Parathyroid adenoma (tissue), 2 donors: ENCODE measurements around the gene SNX24.

ENCODE experiments used
- H2AFZ ChIP-seq: fragments of 300-600 bp; sonication (generic); one replicate; pipeline ENCODE4 v1.7.0; 2017; ENCODE audit warnings: antibody characterized with exemption, mild to moderate bottlenecking
- H3K27ac ChIP-seq: fragments of 300-600 bp; sonication (generic); one replicate; pipeline ENCODE4 v1.7.0; 2017
- H3K27me3 ChIP-seq: fragments of 300-600 bp; sonication (generic); one replicate; pipeline ENCODE4 v1.7.0; 2017; ENCODE audit warnings: low read length; ENCODE audit not compliant: control insufficient read depth, insufficient read depth
- H3K36me3 ChIP-seq: fragments of 300-600 bp; sonication (generic); one replicate; pipeline ENCODE4 v1.7.0; 2017; ENCODE audit warnings: low read length; ENCODE audit not compliant: control insufficient read depth, insufficient read depth
- H3K4me1 ChIP-seq: fragments of 300-600 bp; sonication (generic); one replicate; pipeline ENCODE4 v1.7.0; 2017; ENCODE audit warnings: control low read depth
- H3K4me2 ChIP-seq: fragments of 300-600 bp; sonication (generic); one replicate; pipeline ENCODE4 v1.7.0; 2017; ENCODE audit warnings: low read length
- H3K4me3 ChIP-seq: fragments of 300-600 bp; sonication (generic); one replicate; pipeline ENCODE4 v1.7.0; 2017; ENCODE audit warnings: low read depth, low read length
- H3K79me2 ChIP-seq: fragments of 300-600 bp; sonication (generic); one replicate; pipeline ENCODE4 v1.7.0; 2017; ENCODE audit warnings: control low read depth
- H3K9ac ChIP-seq: fragments of 300-600 bp; sonication (generic); one replicate; pipeline ENCODE4 v1.7.0; 2017; ENCODE audit warnings: mild to moderate bottlenecking
- H3K9me3 ChIP-seq: fragments of 300-600 bp; sonication (generic); one replicate; pipeline ENCODE4 v1.7.0; 2017; ENCODE audit warnings: low read length; ENCODE audit not compliant: control insufficient read depth
- CTCF ChIP-seq: fragments of 300-600 bp; sonication (generic); IDR thresholded peaks from one replicate; pipeline ENCODE4 v1.7.0; 2017; ENCODE audit warnings: antibody characterized with exemption, mild to moderate bottlenecking
- donor health status: primary hyperparathyroidism.

Gene SNX24

GRCh38 chr5:122954719-122955118 is 109.3 kb downstream of the SNX24 start:
- H3K9me3 ChIP-seq = no peaks in the 10 kb centered on the region
- no peaks in the 10 kb centered on the region for H3K79me2 ChIP-seq
- H3K36me3 ChIP-seq = no peaks in the 10 kb centered on the region
- no peak overlapping the region for H3K4me2 ChIP-seq
- no peaks in the 10 kb centered on the region for H3K4me1 ChIP-seq
- no peak overlapping the region for H3K27ac ChIP-seq
- no peak for TF ChIP-seq CTCF
- H2AFZ ChIP-seq = no peak overlapping the region
- no peak overlapping the region for H3K4me3 ChIP-seq
- no peak overlapping the region for H3K9ac ChIP-seq
- H3K27me3 ChIP-seq = no peaks in the 10 kb centered on the region

GRCh38 chr5:122957457-122957856 is 112.0 kb downstream of the SNX24 start:
- Histone ChIP-seq H3K4me1 (no peaks in the 10 kb centered on the region), H3K27me3 (no peaks in the 10 kb centered on the region), H3K4me3 (no peak overlapping the region), H3K27ac (no peak overlapping the region), H3K79me2 (no peaks in the 10 kb centered on the region), H3K4me2 (no peak overlapping the region), H3K9me3 (no peaks in the 10 kb centered on the region), H3K36me3 (no peaks in the 10 kb centered on the region), H2AFZ (no peak overlapping the region), H3K9ac (no peak overlapping the region)
- no peak for TF ChIP-seq CTCF

- no peak overlapping the region for H3K4me2 ChIP-seq
- H3K79me2 ChIP-seq = no peaks in the 10 kb centered on the region
- H3K9ac ChIP-seq = no peak overlapping the region
- no peaks in the 10 kb centered on the region for H3K36me3 ChIP-seq
- H3K27me3 ChIP-seq = no peaks in the 10 kb centered on the region
- no peaks in the 10 kb centered on the region for H3K4me1 ChIP-seq
- no peak overlapping the region for H3K4me3 ChIP-seq
- no peak for TF ChIP-seq CTCF
- no peak overlapping the region for H3K27ac ChIP-seq
- H3K9me3 ChIP-seq = no peaks in the 10 kb centered on the region
- H2AFZ ChIP-seq = no peak overlapping the region
Observed at GRCh38 chr5:122959740-122960445, 114.5 kb downstream of the SNX24 start.

GRCh38 chr5:122963305-122963704 is 117.9 kb downstream of the SNX24 start:
- H3K4me3 ChIP-seq = no peak overlapping the region
- no peaks in the 10 kb centered on the region for H3K4me1 ChIP-seq
- H3K36me3 ChIP-seq = no peaks in the 10 kb centered on the region
- no peak for TF ChIP-seq CTCF
- no peaks in the 10 kb centered on the region for H3K27me3 ChIP-seq
- H3K9me3 ChIP-seq = no peaks in the 10 kb centered on the region
- H3K79me2 ChIP-seq = no peaks in the 10 kb centered on the region
- no peak overlapping the region for H2AFZ ChIP-seq
- H3K27ac ChIP-seq = no peak overlapping the region
- H3K9ac ChIP-seq = no peak overlapping the region
- H3K4me2 ChIP-seq = no peak overlapping the region

GRCh38 chr5:122965111-122965510 is 119.7 kb downstream of the SNX24 start:
- no peaks in the 10 kb centered on the region for H3K36me3 ChIP-seq
- H3K27me3 ChIP-seq = no peaks in the 10 kb centered on the region
- no peaks in the 10 kb centered on the region for H3K9me3 ChIP-seq
- no peaks in the 10 kb centered on the region for H3K79me2 ChIP-seq
- no peak overlapping the region for H3K4me3 ChIP-seq
- no peak for TF ChIP-seq CTCF
- H3K4me2 ChIP-seq = no peak overlapping the region
- no peaks in the 10 kb centered on the region for H3K4me1 ChIP-seq
- no peak overlapping the region for H2AFZ ChIP-seq
- H3K9ac ChIP-seq = no peak overlapping the region
- H3K27ac ChIP-seq = no peak overlapping the region
